ENCODE data around the gene ABCC4.
A peak's percentile ranks its signal among the peaks of the same experiment; 100 is the strongest.
"Not testable (repeated sequence)": the region's sequence is repeated elsewhere in the genome, so short reads cannot be mapped to it uniquely, and the experiment has no call there.

Gene ABCC4

GRCh38 chr13:95226932-95227695, 74.1 kb downstream of the ABCC4 start:
- peak in 1 of 5 experiments; percentile 60 for DNase-seq

GRCh38 chr13:95226476-95226875, 74.8 kb downstream of the ABCC4 start:
- no peak for DNase-seq

- DNase-seq: no peak
Measured at GRCh38 chr13:95226050-95226449, 75.2 kb downstream of the ABCC4 start.

- DNase-seq: no peak
Measured at GRCh38 chr13:95224064-95224463, 77.2 kb downstream of the ABCC4 start.

DNA sequence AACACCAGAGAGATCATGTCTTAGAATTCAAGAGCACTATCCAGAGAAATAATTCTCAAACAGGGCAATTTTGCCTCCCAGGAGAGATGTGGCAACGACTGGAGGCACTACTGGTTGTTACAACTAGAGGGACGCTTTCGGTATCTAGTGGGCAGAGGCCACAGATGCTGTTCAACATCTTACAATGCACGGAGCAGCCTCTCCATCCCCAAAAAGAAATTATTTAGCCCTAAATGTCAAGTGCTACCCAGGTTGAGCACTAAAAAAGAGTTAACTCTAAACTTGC, 78.6 kb downstream of the ABCC4 start:
- DNase-seq: no peak

DNA sequence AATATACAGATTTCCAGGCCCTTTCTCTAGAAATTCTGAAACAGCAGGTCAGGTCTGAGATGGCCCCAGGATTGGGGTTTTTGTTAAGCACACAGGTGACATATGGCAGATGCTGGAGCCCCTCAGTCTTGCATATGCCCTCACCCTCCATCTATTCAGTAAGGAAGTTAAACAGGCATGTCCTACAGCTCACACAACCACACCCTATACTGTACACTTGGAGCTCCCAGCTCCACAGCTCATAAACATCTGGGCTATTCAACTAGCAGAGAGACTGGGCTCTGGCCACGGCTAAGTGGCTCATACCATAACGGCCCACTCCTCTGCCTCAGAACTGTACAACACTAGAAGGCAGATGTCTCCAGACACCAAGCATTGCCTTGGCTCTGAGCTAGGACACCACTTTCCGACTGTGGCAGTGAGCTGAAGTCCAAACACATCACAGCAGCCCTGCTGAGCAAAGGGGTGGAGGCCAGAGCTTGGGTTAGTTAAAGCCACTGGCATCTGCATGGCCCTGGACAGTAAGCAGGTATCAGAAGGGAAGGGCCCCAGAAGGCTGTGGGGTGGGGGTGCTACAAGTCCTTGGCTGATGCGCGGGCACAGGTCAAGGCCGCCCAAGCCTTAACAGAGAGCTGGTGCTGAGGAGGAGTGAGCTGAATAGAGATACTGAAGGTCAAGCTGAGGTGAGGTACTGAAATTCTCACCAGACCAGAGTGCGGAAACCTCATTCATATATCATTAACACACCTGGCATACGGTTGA, 79.1 kb downstream of the ABCC4 start:
- no peak for DNase-seq

DNA sequence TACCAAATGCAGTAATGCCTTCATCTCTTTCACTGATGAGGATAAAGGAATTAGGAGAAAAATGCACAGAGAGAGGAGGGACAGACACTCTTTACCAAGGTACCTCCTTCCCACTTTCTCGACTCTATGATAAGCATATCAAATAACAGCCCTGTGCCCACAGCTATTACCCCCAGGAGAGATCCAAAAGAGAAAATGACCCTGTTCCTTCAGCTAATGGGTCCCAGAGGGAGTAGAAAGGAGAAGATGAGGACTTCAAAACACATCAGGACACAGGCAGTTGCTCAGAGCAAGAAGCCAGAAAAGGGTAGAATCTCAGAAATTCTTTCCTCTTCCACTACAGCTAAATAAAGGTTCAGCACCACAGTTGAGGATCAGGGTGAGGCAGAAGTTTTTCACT, 80.6 kb downstream of the ABCC4 start:
- DNase-seq: no peak

DNA sequence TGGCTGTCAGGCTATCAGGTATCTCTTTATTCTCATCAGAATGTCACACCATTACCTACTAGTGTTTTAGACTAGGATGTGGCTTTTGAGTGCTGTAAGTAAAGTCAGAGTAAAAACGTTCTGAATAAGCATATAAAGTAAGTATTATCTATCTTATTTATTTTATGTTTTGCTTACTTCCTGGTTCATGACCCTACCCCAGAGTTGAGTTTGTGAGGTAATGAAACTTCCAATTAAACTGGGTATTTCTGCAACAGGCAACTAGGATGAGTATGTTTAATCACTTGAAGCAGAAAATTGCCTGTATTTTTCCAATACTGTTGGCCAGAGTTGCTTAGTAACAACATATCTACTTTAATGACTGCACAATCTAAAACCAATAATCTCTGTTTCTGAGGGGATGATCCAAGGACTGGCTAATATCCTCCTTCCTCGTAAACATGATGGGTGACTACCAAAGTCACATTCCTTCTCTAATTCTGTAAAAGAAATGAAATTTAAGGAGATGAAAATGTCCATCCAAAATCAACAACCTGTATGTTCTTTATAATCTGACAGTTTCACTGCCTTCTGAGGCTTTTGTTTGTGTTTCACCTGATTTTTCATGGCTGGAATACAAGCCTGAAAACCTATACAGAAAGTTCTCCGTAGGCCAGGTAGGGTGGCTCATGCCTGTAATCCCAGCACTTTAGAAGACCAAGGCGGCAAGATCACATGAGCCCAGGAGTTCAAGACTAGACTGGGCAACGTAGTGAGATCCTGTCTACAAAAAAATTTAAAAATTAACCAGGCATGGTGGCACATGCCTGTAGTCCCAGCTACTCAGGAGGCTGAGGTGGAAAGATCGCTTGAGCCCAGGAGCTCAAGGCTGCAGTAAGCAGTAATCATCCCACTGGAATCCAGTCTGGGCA, 83.1 kb downstream of the ABCC4 start:
- no peak for DNase-seq

- no peak for DNase-seq
Measured at GRCh38 chr13:95216182-95216581, 85.1 kb downstream of the ABCC4 start.

GRCh38 chr13:95212983-95213850, 88.0 kb downstream of the ABCC4 start:
- DNase-seq: no peak

GRCh38 chr13:95209109-95209508, 92.1 kb downstream of the ABCC4 start:
- no peak for DNase-seq

DNA sequence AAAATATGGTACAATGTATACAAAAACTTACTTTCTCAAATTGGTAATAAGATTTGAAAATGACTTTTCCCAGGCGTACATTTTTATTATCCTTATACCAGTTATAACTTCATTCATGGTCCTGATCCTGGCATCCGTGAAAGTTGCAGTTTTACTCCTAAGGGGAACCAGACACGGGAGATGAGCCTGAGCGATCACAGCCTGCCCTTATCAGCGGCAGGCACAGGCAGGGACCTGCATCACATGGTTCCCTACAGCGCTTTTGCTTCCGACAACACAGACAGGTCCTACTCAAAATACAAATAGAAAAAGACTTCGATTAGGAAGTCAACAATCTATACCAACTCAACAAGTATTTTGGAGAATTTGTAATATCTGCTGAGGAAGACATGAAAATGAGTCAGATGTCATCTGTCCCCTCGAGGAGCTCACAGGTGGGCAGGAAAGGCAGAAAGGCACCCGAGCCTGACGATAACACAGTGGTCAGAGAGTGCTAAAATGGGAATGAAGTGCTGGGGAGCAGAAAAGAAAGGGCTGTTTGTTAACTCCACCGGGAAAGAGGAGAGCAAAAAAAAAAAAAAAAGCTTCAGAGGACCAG, 93.4 kb downstream of the ABCC4 start:
- DNase-seq: no peak

GRCh38 chr13:95206116-95206515, 95.1 kb downstream of the ABCC4 start:
- DNase-seq: no peak

- no peak for DNase-seq
Measured at GRCh38 chr13:95204231-95204765, 97.0 kb downstream of the ABCC4 start.

DNA sequence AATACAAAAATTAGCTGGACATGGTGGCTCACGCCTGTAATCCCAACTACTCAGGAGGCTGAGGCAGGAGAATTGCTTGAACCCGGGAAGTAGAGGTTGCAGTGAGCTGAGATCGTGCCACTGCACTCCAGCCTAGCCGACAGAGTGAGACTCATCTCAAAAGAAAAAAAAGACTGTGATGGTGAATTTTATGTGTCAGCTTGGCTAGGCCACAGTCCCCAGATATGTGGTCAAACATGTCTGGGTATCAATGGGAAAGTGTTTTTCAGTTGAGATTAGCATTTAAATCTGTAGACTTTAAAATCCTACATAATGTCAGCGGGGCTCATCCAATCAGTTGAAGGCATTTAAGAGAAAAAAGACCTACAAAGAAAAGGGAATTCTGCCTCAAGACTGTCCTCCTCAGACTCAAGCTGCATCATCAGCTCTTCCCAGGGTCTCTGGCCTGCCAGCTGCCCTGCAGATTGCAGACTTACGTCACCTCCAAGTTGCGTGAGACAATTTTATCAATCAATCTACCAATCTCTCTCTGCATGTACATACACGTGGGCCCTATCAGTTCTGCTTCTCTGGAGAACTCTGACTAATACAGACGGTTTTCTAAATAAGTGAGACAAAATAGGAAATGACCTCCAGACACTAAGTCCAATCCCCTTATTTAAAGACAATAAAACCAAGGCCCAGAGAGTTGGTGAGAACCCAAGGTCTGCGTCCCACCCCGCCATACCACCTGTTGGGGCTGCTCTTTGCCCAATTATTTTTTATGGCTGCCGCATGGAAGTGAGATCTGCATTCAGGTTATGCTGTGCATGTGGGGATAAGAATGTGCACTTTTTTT, 99.2 kb downstream of the ABCC4 start:
- peak in 1 of 5 experiments; percentile 82 for DNase-seq

GRCh38 chr13:95200386-95200957, 100.8 kb downstream of the ABCC4 start:
- DNase-seq: not testable (repeated sequence)

- DNase-seq: no peak
Measured at GRCh38 chr13:95199896-95200295, 101.4 kb downstream of the ABCC4 start.

- not testable (repeated sequence) for DNase-seq
Measured at GRCh38 chr13:95198606-95199005, 102.6 kb downstream of the ABCC4 start.

DNA sequence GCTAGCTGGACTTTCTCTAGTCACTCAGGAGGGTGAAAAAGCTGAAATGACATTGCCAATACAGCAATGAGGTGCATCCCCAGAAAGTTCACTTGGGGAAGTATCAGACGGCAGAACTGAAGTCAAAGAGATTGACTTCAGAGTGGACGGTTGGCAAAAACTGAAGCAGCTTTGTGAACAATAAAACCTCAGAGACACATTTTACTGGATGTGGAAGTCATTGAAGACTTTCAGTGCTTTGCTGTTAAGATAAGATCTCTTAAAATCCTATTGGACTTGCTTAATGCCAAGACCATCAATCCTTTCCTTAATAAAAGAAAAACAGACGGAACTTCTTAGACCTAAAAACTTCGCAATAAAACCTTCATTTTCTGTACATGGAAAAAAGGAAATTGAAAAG, 103.7 kb downstream of the ABCC4 start:
- no peak for DNase-seq

- no peak for DNase-seq
Measured at GRCh38 chr13:95195146-95195545, 106.1 kb downstream of the ABCC4 start.
